Measurements from ENCODE around the gene HHLA2.

The HHLA2 gene

DNA sequence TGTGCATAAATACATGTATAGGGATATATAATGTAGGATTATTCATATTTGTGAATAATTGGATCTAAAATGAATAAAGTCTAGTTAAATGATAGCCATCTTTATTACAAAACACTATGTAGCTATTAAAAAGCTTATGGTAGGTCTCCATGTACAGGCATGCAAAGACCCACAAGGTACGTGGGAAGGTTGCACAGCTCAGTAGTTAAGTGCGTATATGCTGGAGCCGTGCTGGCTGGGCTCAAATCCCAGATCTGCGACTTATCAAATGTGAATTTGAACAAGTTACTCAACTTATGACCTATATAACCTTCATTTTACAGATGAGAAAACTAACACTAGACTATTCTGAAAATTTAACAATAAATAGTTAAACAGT, 113.4 kb downstream of the HHLA2 start:
- TF ChIP-seq ZNF565 (CRISPR knock-in tag; conservative IDR thresholded peaks at IDR 0.05; ENCODE audit: low read depth) (no peak), ZC3H10 (CRISPR knock-in tag; IDR thresholded peaks at IDR 0.05) (no peak), TCF4 (CRISPR knock-in tag; IDR thresholded peaks at IDR 0.05; ENCODE audit: borderline replicate concordance) (no peak), ESRRG (CRISPR knock-in tag; IDR thresholded peaks at IDR 0.05) (no peak), ISL1 (CRISPR knock-in tag; IDR thresholded peaks at IDR 0.05) (no peak), GLIS3 (CRISPR knock-in tag; IDR thresholded peaks at IDR 0.05) (no peak)
- TF ChIP-seq, protein P1, sequence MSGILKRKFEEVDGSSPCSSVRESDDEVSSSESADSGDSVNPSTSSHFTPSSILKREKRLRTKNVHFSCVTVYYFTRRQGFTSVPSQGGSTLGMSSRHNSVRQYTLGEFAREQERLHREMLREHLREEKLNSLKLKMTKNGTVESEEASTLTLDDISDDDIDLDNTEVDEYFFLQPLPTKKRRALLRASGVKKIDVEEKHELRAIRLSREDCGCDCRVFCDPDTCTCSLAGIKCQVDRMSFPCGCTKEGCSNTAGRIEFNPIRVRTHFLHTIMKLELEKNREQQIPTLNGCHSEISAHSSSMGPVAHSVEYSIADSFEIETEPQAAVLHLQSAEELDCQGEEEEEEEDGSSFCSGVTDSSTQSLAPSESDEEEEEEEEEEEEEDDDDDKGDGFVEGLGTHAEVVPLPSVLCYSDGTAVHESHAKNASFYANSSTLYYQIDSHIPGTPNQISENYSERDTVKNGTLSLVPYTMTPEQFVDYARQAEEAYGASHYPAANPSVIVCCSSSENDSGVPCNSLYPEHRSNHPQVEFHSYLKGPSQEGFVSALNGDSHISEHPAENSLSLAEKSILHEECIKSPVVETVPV (CRISPR knock-in tag; IDR thresholded peaks at IDR 0.05) = no peak
- no peak for ATAC-seq

DNA sequence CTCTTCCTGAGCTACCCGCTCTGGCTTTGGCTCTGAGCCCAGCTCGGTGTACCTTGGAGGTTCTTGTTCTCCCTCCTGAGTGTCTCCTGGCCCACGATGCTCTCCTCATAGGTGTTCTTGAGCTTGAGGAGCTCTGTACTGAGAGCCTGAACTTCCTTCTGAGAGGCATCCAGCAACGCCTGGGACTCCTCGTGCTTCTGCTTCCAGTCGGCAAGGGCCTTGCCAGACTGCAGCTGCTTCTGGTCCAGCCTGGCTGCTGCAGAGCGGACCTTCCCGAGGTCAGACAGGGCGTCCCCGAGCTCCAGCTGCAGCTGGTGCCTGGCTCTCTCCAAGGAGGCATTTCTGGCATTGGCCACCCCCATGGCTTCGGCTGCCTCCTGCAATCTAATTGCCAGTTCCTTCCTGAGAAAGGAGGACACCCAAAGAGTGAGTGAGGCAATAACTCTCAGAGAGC, 114.2 kb downstream of the HHLA2 start:
- TF ChIP-seq SNAI2 (CRISPR knock-in tag; IDR thresholded peaks at IDR 0.05) (no peak), ZNF565 (CRISPR knock-in tag; conservative IDR thresholded peaks at IDR 0.05; ENCODE audit: low read depth) (no peak), ZC3H10 (CRISPR knock-in tag; IDR thresholded peaks at IDR 0.05) (no peak), ISL1 (CRISPR knock-in tag; IDR thresholded peaks at IDR 0.05) (no peak), BACH2 (CRISPR knock-in tag; IDR thresholded peaks at IDR 0.05; ENCODE audit: borderline replicate concordance) (no peak), ZFP3 (CRISPR knock-in tag; IDR thresholded peaks at IDR 0.05) (no peak), TOX (CRISPR knock-in tag; IDR thresholded peaks at IDR 0.05; ENCODE audit: borderline replicate concordance) (no peak), ZNF70 (CRISPR knock-in tag; IDR thresholded peaks at IDR 0.05) (no peak), PPARA (CRISPR knock-in tag; IDR thresholded peaks at IDR 0.05; ENCODE audit: borderline replicate concordance) (no peak), CSDC2 (CRISPR knock-in tag; IDR thresholded peaks at IDR 0.05) (no peak), ZFP30 (CRISPR knock-in tag; IDR thresholded peaks at IDR 0.05) (no peak), ARNTL (CRISPR knock-in tag; IDR thresholded peaks at IDR 0.05; ENCODE audit: borderline replicate concordance, low read depth) (no peak), TCF4 (CRISPR knock-in tag; IDR thresholded peaks at IDR 0.05; ENCODE audit: borderline replicate concordance) (no peak), GLIS3 (CRISPR knock-in tag; IDR thresholded peaks at IDR 0.05) (no peak), OSR1 (CRISPR knock-in tag; IDR thresholded peaks at IDR 0.05) (no peak), ZNF8 (CRISPR knock-in tag; IDR thresholded peaks at IDR 0.05) (no peak)
- TF ChIP-seq, protein P2, sequence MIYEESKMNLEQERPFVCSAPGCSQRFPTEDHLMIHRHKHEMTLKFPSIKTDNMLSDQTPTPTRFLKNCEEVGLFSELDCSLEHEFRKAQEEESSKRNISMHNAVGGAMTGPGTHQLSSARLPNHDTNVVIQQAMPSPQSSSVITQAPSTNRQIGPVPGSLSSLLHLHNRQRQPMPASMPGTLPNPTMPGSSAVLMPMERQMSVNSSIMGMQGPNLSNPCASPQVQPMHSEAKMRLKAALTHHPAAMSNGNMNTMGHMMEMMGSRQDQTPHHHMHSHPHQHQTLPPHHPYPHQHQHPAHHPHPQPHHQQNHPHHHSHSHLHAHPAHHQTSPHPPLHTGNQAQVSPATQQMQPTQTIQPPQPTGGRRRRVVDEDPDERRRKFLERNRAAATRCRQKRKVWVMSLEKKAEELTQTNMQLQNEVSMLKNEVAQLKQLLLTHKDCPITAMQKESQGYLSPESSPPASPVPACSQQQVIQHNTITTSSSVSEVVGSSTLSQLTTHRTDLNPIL (CRISPR knock-in tag; IDR thresholded peaks at IDR 0.05; ENCODE audit: low read depth) = no peak
- TF ChIP-seq, protein P3, sequence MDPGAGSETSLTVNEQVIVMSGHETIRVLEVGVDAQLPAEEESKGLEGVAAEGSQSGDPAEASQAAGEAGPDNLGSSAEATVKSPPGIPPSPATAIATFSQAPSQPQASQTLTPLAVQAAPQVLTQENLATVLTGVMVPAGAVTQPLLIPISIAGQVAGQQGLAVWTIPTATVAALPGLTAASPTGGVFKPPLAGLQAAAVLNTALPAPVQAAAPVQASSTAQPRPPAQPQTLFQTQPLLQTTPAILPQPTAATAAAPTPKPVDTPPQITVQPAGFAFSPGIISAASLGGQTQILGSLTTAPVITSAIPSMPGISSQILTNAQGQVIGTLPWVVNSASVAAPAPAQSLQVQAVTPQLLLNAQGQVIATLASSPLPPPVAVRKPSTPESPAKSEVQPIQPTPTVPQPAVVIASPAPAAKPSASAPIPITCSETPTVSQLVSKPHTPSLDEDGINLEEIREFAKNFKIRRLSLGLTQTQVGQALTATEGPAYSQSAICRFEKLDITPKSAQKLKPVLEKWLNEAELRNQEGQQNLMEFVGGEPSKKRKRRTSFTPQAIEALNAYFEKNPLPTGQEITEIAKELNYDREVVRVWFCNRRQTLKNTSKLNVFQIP (CRISPR knock-in tag; IDR thresholded peaks at IDR 0.05; ENCODE audit: borderline replicate concordance, low read depth) = no peak
- TF ChIP-seq, protein P4, sequence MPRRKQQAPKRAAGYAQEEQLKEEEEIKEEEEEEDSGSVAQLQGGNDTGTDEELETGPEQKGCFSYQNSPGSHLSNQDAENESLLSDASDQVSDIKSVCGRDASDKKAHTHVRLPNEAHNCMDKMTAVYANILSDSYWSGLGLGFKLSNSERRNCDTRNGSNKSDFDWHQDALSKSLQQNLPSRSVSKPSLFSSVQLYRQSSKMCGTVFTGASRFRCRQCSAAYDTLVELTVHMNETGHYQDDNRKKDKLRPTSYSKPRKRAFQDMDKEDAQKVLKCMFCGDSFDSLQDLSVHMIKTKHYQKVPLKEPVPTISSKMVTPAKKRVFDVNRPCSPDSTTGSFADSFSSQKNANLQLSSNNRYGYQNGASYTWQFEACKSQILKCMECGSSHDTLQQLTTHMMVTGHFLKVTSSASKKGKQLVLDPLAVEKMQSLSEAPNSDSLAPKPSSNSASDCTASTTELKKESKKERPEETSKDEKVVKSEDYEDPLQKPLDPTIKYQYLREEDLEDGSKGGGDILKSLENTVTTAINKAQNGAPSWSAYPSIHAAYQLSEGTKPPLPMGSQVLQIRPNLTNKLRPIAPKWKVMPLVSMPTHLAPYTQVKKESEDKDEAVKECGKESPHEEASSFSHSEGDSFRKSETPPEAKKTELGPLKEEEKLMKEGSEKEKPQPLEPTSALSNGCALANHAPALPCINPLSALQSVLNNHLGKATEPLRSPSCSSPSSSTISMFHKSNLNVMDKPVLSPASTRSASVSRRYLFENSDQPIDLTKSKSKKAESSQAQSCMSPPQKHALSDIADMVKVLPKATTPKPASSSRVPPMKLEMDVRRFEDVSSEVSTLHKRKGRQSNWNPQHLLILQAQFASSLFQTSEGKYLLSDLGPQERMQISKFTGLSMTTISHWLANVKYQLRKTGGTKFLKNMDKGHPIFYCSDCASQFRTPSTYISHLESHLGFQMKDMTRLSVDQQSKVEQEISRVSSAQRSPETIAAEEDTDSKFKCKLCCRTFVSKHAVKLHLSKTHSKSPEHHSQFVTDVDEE (CRISPR knock-in tag; IDR thresholded peaks at IDR 0.05) = no peak
- no peak for ATAC-seq

DNA sequence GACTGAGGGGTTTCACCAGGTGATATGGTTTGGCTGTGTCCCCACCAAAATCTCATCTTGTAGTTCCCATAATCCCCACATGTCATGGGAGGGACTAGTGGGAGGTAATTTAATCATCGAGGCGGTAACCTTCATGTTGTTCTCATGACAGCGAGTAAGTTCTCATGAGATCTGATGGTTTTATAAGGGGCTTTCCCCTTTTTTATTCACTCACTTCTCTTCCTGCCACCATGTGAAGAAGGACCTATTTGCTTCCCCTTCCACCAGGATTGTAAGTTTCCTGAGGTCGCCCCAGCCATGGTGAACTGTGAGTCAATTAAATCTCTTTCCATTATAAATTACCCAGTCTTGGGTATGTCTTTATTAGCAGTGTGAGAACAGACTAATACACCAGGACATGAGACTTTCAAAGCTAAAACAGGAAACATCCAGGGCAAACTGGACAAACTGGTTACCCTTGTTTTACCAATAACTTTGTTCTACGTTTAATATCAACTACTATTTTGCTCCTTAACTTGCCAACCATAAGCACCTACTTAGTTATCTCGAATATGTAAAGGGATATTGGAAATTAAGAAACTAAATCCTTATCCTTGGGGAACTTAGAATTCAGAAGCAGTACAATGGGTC, 115.9 kb downstream of the HHLA2 start:
- TF ChIP-seq ISL1 (CRISPR knock-in tag; IDR thresholded peaks at IDR 0.05) (no peak), TOX (CRISPR knock-in tag; IDR thresholded peaks at IDR 0.05; ENCODE audit: borderline replicate concordance) (no peak), ZFP30 (CRISPR knock-in tag; IDR thresholded peaks at IDR 0.05) (no peak), ZNF70 (CRISPR knock-in tag; IDR thresholded peaks at IDR 0.05) (no peak), ARNTL (CRISPR knock-in tag; IDR thresholded peaks at IDR 0.05; ENCODE audit: borderline replicate concordance, low read depth) (no peak), ZFP3 (CRISPR knock-in tag; IDR thresholded peaks at IDR 0.05) (no peak)
- TF ChIP-seq, protein P4 (CRISPR knock-in tag; IDR thresholded peaks at IDR 0.05) = no peak
- ATAC-seq = no peak

All from SK-N-SH treated with all-trans-retinoic acid at 6 μM for 48 hours (cell line).